PC-3 (cell line): Measurements from ENCODE around the gene BPGM. TPM values are rescaled to one million over a fixed set of nuclear protein-coding genes. Genes with fewer than 3 reads are reported as not detected.
A peak's percentile ranks its signal among the peaks of the same experiment; 100 is the strongest.

Experiments
- ATAC-seq: fragments of 200-7000 bp; cut with Tn5 transposase; 2 replicates; pipeline ENCODE4 v1.9.1; 2020; ENCODE audit warnings: mild to moderate bottlenecking, moderate library complexity
- BruUV-seq: library from RNA; stranded (reverse); fragments of 400-500 nt; replicated peaks from 2 replicates; lab custom pipeline; 2021; lab: Mats Ljungman, UMichigan
- CTCF ChIA-PET: fragments of 300-600 bp; sonication (Branson Sonifier 250); formaldehyde crosslinking; loops from one replicate; lab custom pipeline; 2022; ENCODE audit warnings: antibody characterized with exemption; lab: Charles Lee
- POLR2A ChIA-PET: fragments of 300-600 bp; sonication (Branson Sonifier 250); formaldehyde crosslinking; loops from one replicate; lab custom pipeline; 2022; ENCODE audit warnings: antibody characterized with exemption; ENCODE audit not compliant: unreplicated experiment; lab: Charles Lee
- DNase-seq: peaks from one replicate; pipeline ENCODE4 v3.0.0-alpha.2; 2015
- H2AFZ ChIP-seq: fragments of 300-600 bp; sonication (generic); 2 replicates; pipeline ENCODE4 v1.6.0; 2016; ENCODE audit warnings: antibody characterized with exemption, low read length
- H3F3A ChIP-seq: fragments of 300-600 bp; sonication (generic); one replicate; pipeline ENCODE4 v1.6.0; 2017; ENCODE audit warnings: antibody characterized with exemption, low read length, control low read depth, mild to moderate bottlenecking; ENCODE audit not compliant: unreplicated experiment
- H3K27ac ChIP-seq: fragments of 300-600 bp; sonication (generic); 2 replicates; pipeline ENCODE4 v1.5.1; 2016; ENCODE audit warnings: mild to moderate bottlenecking, low read length
- H3K27me3 ChIP-seq: fragments of 300-600 bp; sonication (generic); 2 replicates; pipeline ENCODE4 v1.6.1; 2016; ENCODE audit warnings: low read length, mixed read lengths
- H3K36me3 ChIP-seq: fragments of 300-600 bp; sonication (generic); 2 replicates; pipeline ENCODE4 v1.6.1; 2016; ENCODE audit warnings: low read depth, mixed run types, low read length, mixed read lengths
- H3K4me1 ChIP-seq: fragments of 300-600 bp; sonication (generic); 2 replicates; pipeline ENCODE4 v1.5.1; 2016; ENCODE audit warnings: low read length; ENCODE audit not compliant: insufficient read depth
- H3K4me2 ChIP-seq: fragments of 300-600 bp; sonication (generic); 2 replicates; pipeline ENCODE4 v1.6.0; 2016; ENCODE audit warnings: low read length
- H3K4me3 ChIP-seq: fragments of 300-600 bp; sonication (generic); 2 replicates; pipeline ENCODE4 v1.5.1; 2016; ENCODE audit warnings: mild to moderate bottlenecking, low read length, mixed read lengths
- H3K79me2 ChIP-seq: fragments of 300-600 bp; sonication (generic); 2 replicates; pipeline ENCODE4 v1.6.1; 2017; ENCODE audit warnings: low read length, mixed read lengths
- H3K9ac ChIP-seq: fragments of 300-600 bp; sonication (generic); 2 replicates; pipeline ENCODE4 v1.6.0; 2016; ENCODE audit warnings: mild to moderate bottlenecking, low read length
- H3K9me2 ChIP-seq: fragments of 300-600 bp; sonication (generic); replicated peaks from 2 replicates; pipeline ENCODE4 v1.6.1; 2016; ENCODE audit warnings: mixed run types, low read length, mixed read lengths
- H3K9me3 ChIP-seq: fragments of 300-600 bp; sonication (generic); 2 replicates; pipeline ENCODE4 v1.6.1; 2016; ENCODE audit warnings: low read length, mixed read lengths
- H4K20me1 ChIP-seq: fragments of 300-600 bp; sonication (generic); 2 replicates; pipeline ENCODE4 v1.6.1; 2016; ENCODE audit warnings: low read length, mixed read lengths
- CTCF ChIP-seq: fragments of 300-600 bp; sonication (generic); conservative IDR thresholded peaks from 2 replicates; pipeline ENCODE4 v1.5.1; 2017; ENCODE audit warnings: antibody characterized with exemption, low read depth, mild to moderate bottlenecking, low read length
- EZH2 ChIP-seq: fragments of 300-600 bp; sonication (generic); IDR thresholded peaks from one replicate; pipeline ENCODE4 v1.6.1; 2017; ENCODE audit warnings: antibody characterized with exemption, mild to moderate bottlenecking, low read length; ENCODE audit not compliant: unreplicated experiment
- EZH2phosphoT487 ChIP-seq: fragments of 300-600 bp; sonication (generic); IDR thresholded peaks from 2 replicates; pipeline ENCODE4 v1.6.1; 2018; ENCODE audit warnings: mild to moderate bottlenecking, antibody characterized with exemption, low read length, borderline replicate concordance
- intact Hi-C: fragments of 100-400 bp; cut with micrococcal nuclease; formaldehyde crosslinking; loops from 2 replicates; pipeline ENCODE4 v1.9.0; 2023
- total RNA-seq: library from RNA; depleted of rRNA; stranded (reverse); fragments of >200 nt; gene quantifications from 2 replicates; pipeline ENCODE4 v1.2.3, GENCODE V29; 2014

Gene BPGM
- total RNA-seq, 1 experiment from 2014 or later = 14.6 TPM

DNA sequence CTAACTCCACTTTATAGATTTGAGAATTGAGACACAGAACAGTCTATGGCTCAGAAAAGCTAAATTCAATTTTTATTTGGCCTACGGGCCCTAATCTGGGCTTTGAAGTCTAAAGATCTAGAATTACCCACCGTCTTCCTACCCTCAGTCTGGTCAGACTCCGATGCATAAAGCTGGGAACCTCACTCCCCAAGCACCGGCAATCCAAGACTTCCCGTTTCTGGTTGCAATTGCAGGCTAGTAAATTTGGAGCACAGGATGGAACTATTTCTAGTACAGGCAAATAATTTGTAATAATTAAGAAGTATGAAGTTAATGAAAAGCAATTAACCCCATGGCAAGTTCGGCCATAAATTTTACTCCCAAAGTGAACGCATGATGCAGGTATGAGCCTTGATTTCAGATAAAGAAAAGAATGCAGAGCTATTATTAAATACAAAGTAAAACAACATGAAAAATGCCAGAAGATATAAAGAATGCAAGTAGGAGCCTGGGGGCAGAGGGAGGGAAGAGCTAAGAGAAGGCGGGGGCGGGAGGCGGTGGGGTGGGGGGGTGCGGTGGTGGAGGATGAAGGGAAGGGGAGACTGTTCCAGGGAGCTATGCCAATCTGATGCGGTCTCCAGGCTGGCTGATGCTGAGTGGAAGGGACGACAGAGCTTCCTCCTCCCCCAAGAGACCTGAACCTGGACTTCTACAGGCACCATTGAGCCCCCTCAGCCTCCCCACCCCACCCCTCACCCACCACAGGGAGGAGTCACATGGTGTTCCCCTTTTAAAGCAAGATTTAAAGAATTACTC lies 45.1 kb downstream of the BPGM start:
- Histone ChIP-seq H3K9ac (no peak overlapping the region), H3K27ac (no peak overlapping the region)
- CTCF ChIA-PET = interaction anchor here (1.0 kb wide), 1 partner anchor 32 kb away, joined by 4 read pairs; no protein-coding TSS in a partner anchor

GRCh38 chr7:134692344-134692705 lies 45.7 kb downstream of the BPGM start:
- BruUV-seq = no TSS peak
- Histone ChIP-seq H3K27ac (no peak overlapping the region), H3K4me3 (no peak overlapping the region), H4K20me1 (no peaks in the 10 kb centered on the region), H3K4me2 (no peak overlapping the region), H3K9me3 (no peaks in the 10 kb centered on the region), H3F3A (no peaks in the 10 kb centered on the region), H3K27me3 (no peaks in the 10 kb centered on the region), H2AFZ (no peak overlapping the region), H3K36me3 (no peaks in the 10 kb centered on the region), H3K79me2 (no peaks in the 10 kb centered on the region), H3K4me1 (0 out of 2 replicates have a peak, but pooled peaks cover 11% of the 10 kb centered on the region), H3K9ac (no peak overlapping the region), H3K9me2 (no peaks in the 10 kb centered on the region)
- ChIA-PET CTCF (interaction anchor here (1.0 kb wide), 1 partner anchor 31 kb away, joined by 4 read pairs; no protein-coding TSS in a partner anchor), POLR2A (no interaction called here)
- ATAC-seq = no peak
- DNase-seq = peak; percentile 23
- TF ChIP-seq CTCF (no peak), EZH2 (no peak), EZH2phosphoT487 (no peak)
- intact Hi-C loops = no loop called here

More for the DNA sequence above, 45.1 kb downstream of the BPGM start:
- Histone ChIP-seq H2AFZ (no peak overlapping the region), H3K27me3 (no peaks in the 10 kb centered on the region), H3K9me3 (no peaks in the 10 kb centered on the region), H3K36me3 (no peaks in the 10 kb centered on the region), H3F3A (no peaks in the 10 kb centered on the region), H3K9me2 (no peaks in the 10 kb centered on the region), H3K79me2 (no peaks in the 10 kb centered on the region), H3K4me3 (no peak overlapping the region), H3K4me2 (no peak overlapping the region), H4K20me1 (no peaks in the 10 kb centered on the region), H3K4me1 (0 out of 2 replicates have a peak, but pooled peaks cover 11% of the 10 kb centered on the region)
- TF ChIP-seq EZH2 (no peak), CTCF (no peak), EZH2phosphoT487 (no peak)
- ATAC-seq (no peak), DNase-seq (no peak)
- POLR2A ChIA-PET = no interaction called here
- no TSS peak for BruUV-seq
- intact Hi-C loops = no loop called here

GRCh38 chr7:134693256-134693655 lies 46.6 kb downstream of the BPGM start:
- TF ChIP-seq EZH2phosphoT487 (no peak), EZH2 (no peak), CTCF (no peak)
- no peaks in the 10 kb centered on the region for H3K9me2 ChIP-seq
- H4K20me1 ChIP-seq = no peaks in the 10 kb centered on the region
- 0 out of 2 replicates have a peak overlapping the region, but pooled peaks have one; percentile 34 for H2AFZ ChIP-seq
- H3K9me3 ChIP-seq = no peaks in the 10 kb centered on the region
- BruUV-seq = no TSS peak
- DNase-seq (peak; percentile 66), ATAC-seq (peak; percentile 72)
- intact Hi-C loops = no loop called here
- CTCF ChIA-PET = no interaction called here
- POLR2A ChIA-PET = interaction anchor here (0.6 kb wide), 1 partner anchor 31 kb away, joined by 3 read pairs; no protein-coding TSS in a partner anchor
- H3K27ac ChIP-seq = no peak overlapping the region
- no peak overlapping the region for H3K4me2 ChIP-seq
- no peaks in the 10 kb centered on the region for H3F3A ChIP-seq
- no peaks in the 10 kb centered on the region for H3K36me3 ChIP-seq
- no peak overlapping the region for H3K9ac ChIP-seq
- H3K27me3 ChIP-seq = no peaks in the 10 kb centered on the region
- no peaks in the 10 kb centered on the region for H3K79me2 ChIP-seq
- H3K4me1 ChIP-seq = 0 out of 2 replicates have a peak, but pooled peaks cover 11% of the 10 kb centered on the region
- no peak overlapping the region for H3K4me3 ChIP-seq
